ENCODE measurements around the gene ANO8. TPM values are rescaled to one million over a fixed set of nuclear protein-coding genes. Genes with fewer than 3 reads are reported as not detected.

Gene ANO8
- total RNA-seq, 2 donors from 2014 or later = 7.0 to 16.5 TPM

DNA sequence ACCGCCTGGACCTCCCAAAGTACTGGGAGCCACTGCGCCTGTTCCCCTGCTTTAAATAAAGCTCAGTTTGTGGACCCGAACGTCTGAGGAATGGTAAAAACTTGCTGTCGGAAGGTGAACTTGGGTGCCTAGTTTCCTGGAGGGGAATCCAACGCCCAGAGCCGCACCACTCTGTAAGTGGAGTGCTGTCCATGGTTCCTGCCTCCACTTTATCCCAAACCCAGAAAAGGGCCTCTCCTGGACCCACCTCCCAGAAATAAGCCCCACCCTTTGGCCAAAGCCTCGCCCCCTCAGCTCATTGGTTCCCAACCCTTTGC, 2.3 kb downstream of the ANO8 start:
- Histone ChIP-seq H3K4me3 (no peak overlapping the region), H3K9me3 (no peaks in the 10 kb centered on the region), H3K4me1 (peaks cover 44% of the 10 kb centered on the region), H3K27ac (no peak overlapping the region), H3K36me3 (replicated peaks in 1 of 2; ENCODE audit: insufficient read depth in 1 of 2, low read depth in 2 of 2) (no peaks in the 10 kb centered on the region), H3K27me3 (no peaks in the 10 kb centered on the region)
- TF ChIP-seq CTCF (IDR thresholded peaks at IDR 0.05) (no peak), POLR2A (IDR thresholded peaks at IDR 0.05) (no peak)
- intact Hi-C loops (cut with DNase I) = no loop called here
- DNase-seq (no peak), ATAC-seq (no peak)
- WGBS, 2 donors = 95 to 98% methylated on average over 6 to 8 of the region's 8 CpGs

- DNase-seq (no peak), ATAC-seq (no peak)
- TF ChIP-seq POLR2A (IDR thresholded peaks at IDR 0.05) (no peak), CTCF (IDR thresholded peaks at IDR 0.05) (no peak)
- Histone ChIP-seq H3K27me3 (no peaks in the 10 kb centered on the region), H3K4me1 (peaks cover 42% of the 10 kb centered on the region), H3K9me3 (no peaks in the 10 kb centered on the region), H3K27ac (no peak overlapping the region), H3K4me3 (no peak overlapping the region), H3K36me3 (replicated peaks in 1 of 2; ENCODE audit: insufficient read depth in 1 of 2, low read depth in 2 of 2) (no peaks in the 10 kb centered on the region)
- intact Hi-C loops (cut with DNase I) = no loop called here
- WGBS, 2 donors = 70 to 73% methylated on average over 10 to 13 of the region's 13 CpGs
Observed at GRCh38 chr19:17331045-17331558, 3.6 kb downstream of the ANO8 start.

GRCh38 chr19:17330262-17331044, 4.2 kb downstream of the ANO8 start:
- intact Hi-C loops (cut with DNase I) = no loop called here
- Histone ChIP-seq H3K9me3 (no peaks in the 10 kb centered on the region), H3K4me1 (peaks cover 37% of the 10 kb centered on the region), H3K4me3 (no peak overlapping the region), H3K27me3 (no peaks in the 10 kb centered on the region), H3K27ac (no peak overlapping the region), H3K36me3 (replicated peaks in 1 of 2; ENCODE audit: insufficient read depth in 1 of 2, low read depth in 2 of 2) (no peaks in the 10 kb centered on the region)
- TF ChIP-seq CTCF (IDR thresholded peaks at IDR 0.05) (no peak), POLR2A (IDR thresholded peaks at IDR 0.05) (no peak)
- DNase-seq = no peak
- no peak for ATAC-seq
- WGBS, 2 donors = 84 to 91% methylated on average over 22 to 24 of the region's 24 CpGs

- ATAC-seq (no peak), DNase-seq (no peak)
- no peaks in the 10 kb centered on the region for H3K9me3 ChIP-seq
- H3K27me3 ChIP-seq = no peaks in the 10 kb centered on the region
- 70 to 73% methylated on average over 23 to 47 of the region's 51 CpGs for WGBS, 2 donors
- no peaks in the 10 kb centered on the region for H3K36me3 ChIP-seq (replicated peaks in 1 of 2; ENCODE audit: insufficient read depth in 1 of 2, low read depth in 2 of 2)
- peaks cover 30% of the 10 kb centered on the region for H3K4me1 ChIP-seq
- intact Hi-C loops (cut with DNase I) = no loop called here
- H3K27ac ChIP-seq = no peak overlapping the region
- no peak overlapping the region for H3K4me3 ChIP-seq
- TF ChIP-seq POLR2A (IDR thresholded peaks at IDR 0.05) (no peak), CTCF (IDR thresholded peaks at IDR 0.05) (no peak)
Observed at GRCh38 chr19:17329366-17330261, 5.0 kb downstream of the ANO8 start.

Measured in body of pancreas (tissue), 4 donors.